Ishikawa (cell line): ENCODE results near the gene ADM2.
A peak's percentile ranks its signal among the peaks of the same experiment; 100 is the strongest.

Source experiments
- CEBPB ChIP-seq: IDR thresholded peaks from 2 replicates; pipeline ENCODE4 v1.6.1; 2012
- CREB1 ChIP-seq: IDR thresholded peaks from 2 replicates; pipeline ENCODE4 v1.6.1; 2012; ENCODE audit warnings: low read depth
- EGR1 ChIP-seq: IDR thresholded peaks from 2 replicates; pipeline ENCODE4 v1.6.1; 2012
- EP300 ChIP-seq: IDR thresholded peaks from 2 replicates; pipeline ENCODE4 v1.6.1; 2012; ENCODE audit warnings: borderline replicate concordance
- FOXM1 ChIP-seq: IDR thresholded peaks from 2 replicates; pipeline ENCODE4 v1.6.1; 2012; ENCODE audit warnings: low read depth, borderline replicate concordance
- MAX ChIP-seq: IDR thresholded peaks from 2 replicates; pipeline ENCODE4 v1.6.1; 2012
- NFIC ChIP-seq: IDR thresholded peaks from 2 replicates; pipeline ENCODE4 v1.6.1; 2012
- RAD21 ChIP-seq: IDR thresholded peaks from 2 replicates; pipeline ENCODE4 v1.6.1; 2012; ENCODE audit warnings: low read depth
- REST ChIP-seq: IDR thresholded peaks from 2 replicates; pipeline ENCODE4 v1.6.1; 2012; ENCODE audit warnings: low read depth, mild to moderate bottlenecking
- TAF1 ChIP-seq: IDR thresholded peaks from 2 replicates; pipeline ENCODE4 v1.6.1; 2012; ENCODE audit warnings: low read depth, mild to moderate bottlenecking
- TCF12 ChIP-seq: IDR thresholded peaks from 2 replicates; pipeline ENCODE4 v1.6.1; 2012; ENCODE audit warnings: low read depth
- TEAD4 ChIP-seq: IDR thresholded peaks from 2 replicates; pipeline ENCODE4 v1.6.1; 2012
- YY1 ChIP-seq: IDR thresholded peaks from 2 replicates; pipeline ENCODE4 v1.6.1; 2012; ENCODE audit warnings: low read depth
- ZBTB7A ChIP-seq: IDR thresholded peaks from 2 replicates; pipeline ENCODE4 v1.6.1; 2012; ENCODE audit warnings: low read depth
- TF ChIP-seq, protein P1 (sequence below): IDR thresholded peaks from 2 replicates; pipeline ENCODE4 v1.6.1; 2012

The ADM2 gene

GRCh38 chr22:50483556-50483955, 2.2 kb downstream of the ADM2 start:
- TF ChIP-seq YY1 = no peak
- TF ChIP-seq CEBPB = no peak
- TF ChIP-seq RAD21 = no peak
- TF ChIP-seq TCF12 = no peak
- no peak for TF ChIP-seq ZBTB7A
- TF ChIP-seq TAF1 = no peak
- TF ChIP-seq, protein P1, sequence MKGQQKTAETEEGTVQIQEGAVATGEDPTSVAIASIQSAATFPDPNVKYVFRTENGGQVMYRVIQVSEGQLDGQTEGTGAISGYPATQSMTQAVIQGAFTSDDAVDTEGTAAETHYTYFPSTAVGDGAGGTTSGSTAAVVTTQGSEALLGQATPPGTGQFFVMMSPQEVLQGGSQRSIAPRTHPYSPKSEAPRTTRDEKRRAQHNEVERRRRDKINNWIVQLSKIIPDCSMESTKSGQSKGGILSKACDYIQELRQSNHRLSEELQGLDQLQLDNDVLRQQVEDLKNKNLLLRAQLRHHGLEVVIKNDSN = no peak
- TF ChIP-seq EP300 = no peak

GRCh38 chr22:50483977-50484853, 2.9 kb downstream of the ADM2 start:
- TF ChIP-seq ZBTB7A = 0 out of 2 replicates have a peak, but pooled peaks have one; percentile 51
- TF ChIP-seq FOXM1 = no peak
- TF ChIP-seq, protein P1 = peak; percentile 85
- TF ChIP-seq MAX = peak; percentile 81
- TF ChIP-seq TAF1 = no peak

DNA sequence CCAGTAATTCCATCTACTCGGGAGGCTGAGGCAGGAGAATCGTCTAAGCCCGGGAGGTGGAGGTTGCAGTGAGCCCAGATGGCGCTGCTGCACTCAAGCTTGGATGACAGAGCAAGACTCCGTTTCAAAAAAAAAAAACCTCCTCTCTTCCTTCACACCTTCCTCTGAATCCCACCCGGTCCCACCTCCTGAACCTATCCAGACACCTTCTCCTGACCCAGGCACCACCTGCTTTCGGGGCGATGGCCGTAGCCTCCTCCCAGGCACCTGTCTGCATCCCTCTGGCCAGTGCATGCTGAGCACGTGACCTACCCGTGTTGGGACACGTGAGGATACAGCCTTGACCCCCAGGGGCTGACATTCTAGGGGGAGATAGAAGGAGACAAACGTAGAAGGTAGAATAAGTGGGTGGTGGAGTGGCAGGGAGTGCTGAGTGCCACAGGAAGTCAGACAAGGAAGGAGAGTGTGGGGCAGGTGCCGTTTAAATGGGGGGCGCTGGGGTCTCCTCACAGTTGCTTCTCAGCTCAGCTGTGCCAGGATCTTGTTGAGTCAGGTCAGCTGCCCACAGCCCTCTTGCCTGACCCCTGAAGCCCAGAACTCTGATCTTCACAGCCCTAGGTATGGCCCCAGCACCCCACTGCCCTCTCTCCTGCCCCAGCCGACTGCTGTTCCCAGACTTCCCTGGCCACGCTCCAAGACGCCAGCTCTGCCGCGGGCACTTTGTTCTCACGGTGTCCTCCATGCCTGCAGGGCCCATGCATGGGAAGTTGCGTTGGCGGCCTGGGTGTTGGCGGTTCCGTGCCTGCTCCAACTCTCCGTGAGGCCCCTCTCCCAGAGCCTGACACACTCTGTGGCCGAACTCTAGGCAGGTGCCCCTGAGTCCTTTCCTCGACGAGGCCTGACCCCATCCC, 4.1 kb downstream of the ADM2 start:
- TF ChIP-seq MAX (peak; percentile 45), CEBPB (no peak), RAD21 (no peak), NFIC (peak; percentile 73), CREB1 (no peak), TEAD4 (0 out of 2 replicates have a peak, but pooled peaks have one; percentile 1), FOXM1 (no peak), ZBTB7A (peak; percentile 86), REST (no peak), TCF12 (0 out of 2 replicates have a peak, but pooled peaks have one; percentile 34), EP300 (no peak), EGR1 (no peak), TAF1 (no peak)
- TF ChIP-seq, protein P1 = peak; percentile 76

GRCh38 chr22:50486561-50487289, 5.4 kb downstream of the ADM2 start, which contains the start of gene MIOX:
Gene MIOX (plus strand): TSS chr22:50486859. CDS start chr22:50486898, 39 bp downstream.
- TF ChIP-seq ZBTB7A = 0 out of 2 replicates have a peak, but pooled peaks have one; percentile 2
- no peak for TF ChIP-seq TAF1

- 0 out of 2 replicates have a peak, but pooled peaks have one; percentile 17 for TF ChIP-seq ZBTB7A
- TF ChIP-seq MAX = no peak
- TF ChIP-seq TAF1 = no peak
- no peak for TF ChIP-seq TCF12
- TF ChIP-seq, protein P1 = no peak
- no peak for TF ChIP-seq RAD21
Observed at GRCh38 chr22:50487290-50488005, 6.1 kb downstream of the ADM2 start.
